Neuronal stem cell (in vitro differentiated cells): ENCODE data around the gene LANCL1.

Experiments used
- DNase-seq: peaks from one replicate; pipeline ENCODE4 v3.0.0-alpha.2; 2013; ENCODE audit warnings: low spot score
- H2AFZ ChIP-seq: one replicate; pipeline ENCODE4 v1.6.1; 2013; ENCODE audit warnings: mild to moderate bottlenecking, low read length, inconsistent platforms
- H2AK5ac ChIP-seq: 2 replicates; pipeline ENCODE4 v1.6.1; 2013; ENCODE audit warnings: low read depth, mild to moderate bottlenecking, inconsistent platforms, low read length, moderate library complexity, mixed read lengths
- H2BK120ac ChIP-seq: 2 replicates; pipeline ENCODE4 v1.6.1; 2013; ENCODE audit warnings: low read depth, mild to moderate bottlenecking, inconsistent platforms, low read length, moderate library complexity, mixed read lengths
- H2BK12ac ChIP-seq: one replicate; pipeline ENCODE4 v1.6.1; 2013; ENCODE audit warnings: low read length, inconsistent platforms
- H2BK15ac ChIP-seq: 2 replicates; pipeline ENCODE4 v1.6.1; 2013; ENCODE audit warnings: mild to moderate bottlenecking, low read length, inconsistent platforms, mixed read lengths
- H2BK5ac ChIP-seq: one replicate; pipeline ENCODE4 v1.6.1; 2013; ENCODE audit warnings: inconsistent platforms, mild to moderate bottlenecking, low read length, moderate library complexity
- H3K14ac ChIP-seq: one replicate; pipeline ENCODE4 v1.6.1; 2013; ENCODE audit warnings: low read length, inconsistent platforms
- H3K18ac ChIP-seq: 2 replicates; pipeline ENCODE4 v1.6.1; 2013; ENCODE audit warnings: low read length, inconsistent platforms
- H3K23ac ChIP-seq: 2 replicates; pipeline ENCODE4 v1.6.1; 2013; ENCODE audit warnings: low read depth, mild to moderate bottlenecking, mixed read lengths, low read length, inconsistent platforms; ENCODE audit not compliant: poor library complexity
- H3K27ac ChIP-seq: replicated peaks from 3 replicates; pipeline ENCODE4 v1.5.1; 2013; ENCODE audit warnings: low read length, inconsistent platforms
- H3K27me3 ChIP-seq, 3 experiments: 2 replicates each; pipeline ENCODE4 v1.6.1; 2013; ENCODE audit warnings: low read length in 3 of 3, mild to moderate bottlenecking in 2 of 3, inconsistent platforms in 1 of 3, low read depth in 1 of 3, mixed read lengths in 1 of 3, moderate library complexity in 1 of 3; ENCODE audit not compliant: control insufficient read depth in 3 of 3, insufficient read depth in 3 of 3
- H3K36me3 ChIP-seq, 2 donors: replicated peaks in 1 of 2; 2 replicates each; pipeline ENCODE4 v1.6.1; 2013; ENCODE audit warnings: low read length in 2 of 2; ENCODE audit not compliant: control insufficient read depth in 2 of 2, insufficient read depth in 2 of 2
- H3K4ac ChIP-seq: 2 replicates; pipeline ENCODE4 v1.6.1; 2013; ENCODE audit warnings: inconsistent platforms, mild to moderate bottlenecking, low read length, moderate library complexity
- H3K4me1 ChIP-seq, 2 donors: 1 replicate in 1 of 2; 2 replicates in 1 of 2; pipeline ENCODE4 v1.6.1; 2013; ENCODE audit warnings: low read length in 2 of 2, low read depth in 1 of 2; ENCODE audit not compliant: control insufficient read depth in 2 of 2, insufficient read depth in 1 of 2
- H3K4me2 ChIP-seq: one replicate; pipeline ENCODE4 v1.6.1; 2013; ENCODE audit warnings: mild to moderate bottlenecking, low read length, inconsistent platforms; ENCODE audit not compliant: insufficient read depth, poor library complexity, severe bottlenecking
- H3K4me3 ChIP-seq, 2 donors: 2 replicates each; pipeline ENCODE4 v1.5.1; 2013; ENCODE audit warnings: low read length in 2 of 2, mild to moderate bottlenecking in 2 of 2, inconsistent platforms in 1 of 2, moderate library complexity in 1 of 2
- H3K79me1 ChIP-seq: one replicate; pipeline ENCODE4 v1.6.1; 2013; ENCODE audit warnings: low read depth, mild to moderate bottlenecking, inconsistent platforms, low read length, moderate library complexity
- H3K9ac ChIP-seq: one replicate; pipeline ENCODE4 v1.6.1; 2013; ENCODE audit warnings: mild to moderate bottlenecking, low read depth, low read length, inconsistent platforms; ENCODE audit not compliant: poor library complexity
- H3K9me3 ChIP-seq, 2 donors: replicated peaks in 1 of 2; 2 replicates each; pipeline versions ENCODE3 to v1.6.1; 2013; ENCODE audit warnings: low read length in 2 of 2, mild to moderate bottlenecking in 2 of 2, inconsistent platforms in 1 of 2, low read depth in 1 of 2, mixed read lengths in 1 of 2, moderate library complexity in 1 of 2; ENCODE audit not compliant: control insufficient read depth in 2 of 2, insufficient read depth in 1 of 2
- H4K8ac ChIP-seq: one replicate; pipeline ENCODE4 v1.6.1; 2013; ENCODE audit warnings: low read depth, mild to moderate bottlenecking, inconsistent platforms, low read length, moderate library complexity
- H4K91ac ChIP-seq: one replicate; pipeline ENCODE4 v1.6.1; 2013; ENCODE audit warnings: low read length, low read depth, mild to moderate bottlenecking, inconsistent platforms; ENCODE audit not compliant: poor library complexity
- WGBS, 2 donors: extraction: QIAGEN DNeasy Blood & Tissue Kit; methylation state at CpG; one replicate each; pipeline ENCODE4 v1.1.7; 2013; ENCODE audit warnings: missing lambda C conversion rate in 2 of 2, mixed read lengths in 1 of 2; ENCODE audit not compliant: insufficient read length in 2 of 2, insufficient replicate concordance in 1 of 2; ENCODE audit errors: extremely low coverage in 2 of 2; 5-methylcytosine and 5-hydroxymethylcytosine counted together

LANCL1 gene

GRCh38 chr2:210522399-210522798 is 45.8 kb upstream of the LANCL1 start:
- Histone ChIP-seq H3K79me1 (no peaks in the 10 kb centered on the region), H3K27me3 (no peaks in the 10 kb centered on the region), H3K14ac (no peak overlapping the region), H4K8ac (no peak overlapping the region), H3K9me3 (no peaks in the 10 kb centered on the region), H3K4ac (no peak overlapping the region), H2BK5ac (no peak overlapping the region), H3K27ac (no peak overlapping the region), H3K18ac (no peak overlapping the region), H3K4me1 (no peaks in the 10 kb centered on the region), H3K4me3 (no peak overlapping the region), H2AK5ac (no peak overlapping the region), H3K9ac (no peak overlapping the region), H3K4me2 (no peak overlapping the region), H2BK15ac (no peak overlapping the region), H2BK12ac (no peak overlapping the region), H2BK120ac (no peak overlapping the region), H3K36me3 (no peaks in the 10 kb centered on the region), H2AFZ (no peak overlapping the region), H3K23ac (no peak overlapping the region), H4K91ac (no peak overlapping the region)
- DNase-seq: no peak

- H3K9me3 ChIP-seq: peaks cover 0 to 7% of the 10 kb centered on the region in 2 donors
- no peak overlapping the region for H3K23ac ChIP-seq
- no peak overlapping the region for H2BK5ac ChIP-seq
- no peak overlapping the region for H2AFZ ChIP-seq
- H2BK12ac ChIP-seq: no peak overlapping the region
- H4K91ac ChIP-seq: no peak overlapping the region
- no peak overlapping the region for H2BK15ac ChIP-seq
- H4K8ac ChIP-seq: no peak overlapping the region
- H3K4me2 ChIP-seq: no peak overlapping the region
- no peaks in the 10 kb centered on the region for H3K27me3 ChIP-seq
- H3K36me3 ChIP-seq: no peaks in the 10 kb centered on the region
- H3K4me3 ChIP-seq: no peak overlapping the region
- DNase-seq: no peak
- H3K14ac ChIP-seq: no peak overlapping the region
- H3K18ac ChIP-seq: no peak overlapping the region
- H3K9ac ChIP-seq: no peak overlapping the region
- no peak overlapping the region for H3K27ac ChIP-seq
- H3K4me1 ChIP-seq: no peaks in the 10 kb centered on the region
- WGBS, 2 donors: no CpG with 5 or more reads among the region's 5 CpGs
- no peaks in the 10 kb centered on the region for H3K79me1 ChIP-seq
- no peak overlapping the region for H2AK5ac ChIP-seq
- H3K4ac ChIP-seq: no peak overlapping the region
- H2BK120ac ChIP-seq: no peak overlapping the region
Observed at GRCh38 chr2:210519594-210519993, 43.0 kb upstream of the LANCL1 start.

GRCh38 chr2:210517264-210517663 is 40.7 kb upstream of the LANCL1 start:
- WGBS, 2 donors: no CpG with 5 or more reads among the region's 4 CpGs
- H2BK12ac ChIP-seq: no peak overlapping the region
- no peak overlapping the region for H2AFZ ChIP-seq
- no peak overlapping the region for H3K9ac ChIP-seq
- no peaks in the 10 kb centered on the region for H3K79me1 ChIP-seq
- no peak overlapping the region for H3K27ac ChIP-seq
- H2BK5ac ChIP-seq: no peak overlapping the region
- no peak overlapping the region for H3K14ac ChIP-seq
- H4K8ac ChIP-seq: no peak overlapping the region
- H2BK120ac ChIP-seq: no peak overlapping the region
- H3K4ac ChIP-seq: no peak overlapping the region
- H3K9me3 ChIP-seq: peaks cover 0 to 7% of the 10 kb centered on the region in 2 donors
- H3K4me1 ChIP-seq: no peaks in the 10 kb centered on the region
- no peak overlapping the region for H3K18ac ChIP-seq
- H4K91ac ChIP-seq: no peak overlapping the region
- H2BK15ac ChIP-seq: no peak overlapping the region
- no peaks in the 10 kb centered on the region for H3K36me3 ChIP-seq
- H2AK5ac ChIP-seq: no peak overlapping the region
- H3K23ac ChIP-seq: no peak overlapping the region
- H3K4me2 ChIP-seq: no peak overlapping the region
- H3K4me3 ChIP-seq: no peak overlapping the region
- H3K27me3 ChIP-seq: no peaks in the 10 kb centered on the region
- DNase-seq: no peak

GRCh38 chr2:210515911-210516310 is 39.4 kb upstream of the LANCL1 start:
- H3K79me1 ChIP-seq: no peaks in the 10 kb centered on the region
- H3K4me1 ChIP-seq: no peaks in the 10 kb centered on the region
- no peak overlapping the region for H3K14ac ChIP-seq
- DNase-seq: no peak
- H3K9ac ChIP-seq: no peak overlapping the region
- no peak overlapping the region for H2BK15ac ChIP-seq
- H3K4me3 ChIP-seq: no peak overlapping the region
- no CpG with 5 or more reads among the region's 2 CpGs for WGBS, 2 donors
- H4K8ac ChIP-seq: no peak overlapping the region
- no peak overlapping the region for H3K23ac ChIP-seq
- no peak overlapping the region for H4K91ac ChIP-seq
- H2BK120ac ChIP-seq: no peak overlapping the region
- H3K9me3 ChIP-seq: peaks cover 0 to 7% of the 10 kb centered on the region in 2 donors
- no peak overlapping the region for H3K4me2 ChIP-seq
- no peak overlapping the region for H2AK5ac ChIP-seq
- H3K18ac ChIP-seq: no peak overlapping the region
- H3K36me3 ChIP-seq: no peaks in the 10 kb centered on the region
- H3K27ac ChIP-seq: no peak overlapping the region
- H2BK5ac ChIP-seq: no peak overlapping the region
- H3K4ac ChIP-seq: no peak overlapping the region
- no peak overlapping the region for H2BK12ac ChIP-seq
- no peak overlapping the region for H2AFZ ChIP-seq
- H3K27me3 ChIP-seq: no peaks in the 10 kb centered on the region
